HepG2 (cell line): ENCODE results near the gene EMC9. TPM values are rescaled to one million over a fixed set of nuclear protein-coding genes. Genes with fewer than 3 reads are reported as not detected.

Experiments
- ARHGAP35 ChIP-seq: sonication (generic); formaldehyde crosslinking; IDR thresholded peaks from 2 replicates; pipeline ENCODE4 v1.9.0; 2022; ENCODE audit warnings: mild to moderate bottlenecking, inconsistent platforms, moderate library complexity, missing genetic modification reagents, borderline replicate concordance
- NFATC3 ChIP-seq: sonication (generic); formaldehyde crosslinking; IDR thresholded peaks from 2 replicates; pipeline ENCODE4 v1.5.1; 2020; ENCODE audit warnings: mild to moderate bottlenecking, missing genetic modification reagents
- NPAS2 ChIP-seq: sonication (generic); formaldehyde crosslinking; IDR thresholded peaks from 2 replicates; pipeline ENCODE4 v1.8.0; 2022; ENCODE audit warnings: mild to moderate bottlenecking, missing genetic modification reagents, borderline replicate concordance
- POLR2G ChIP-seq: fragments of 200-400 bp; formaldehyde crosslinking; IDR thresholded peaks from 2 replicates; pipeline ENCODE4 v1.6.1; 2018; ENCODE audit warnings: mild to moderate bottlenecking, low read depth, low read length, moderate library complexity
- SRSF9 ChIP-seq: fragments of 200-400 bp; formaldehyde crosslinking; IDR thresholded peaks from 2 replicates; pipeline ENCODE4 v1.6.1; 2018; ENCODE audit warnings: borderline replicate concordance, mild to moderate bottlenecking, low read depth, low read length; ENCODE audit not compliant: insufficient read depth, poor library complexity, severe bottlenecking
- TCF12 ChIP-seq, 2 experiments: fragments of 450-650 bp in 1 of 2; sonication (generic) in 1 of 2; formaldehyde crosslinking in 1 of 2; IDR thresholded peaks; 2 replicates each; pipeline versions ENCODE4 v1.6.1 to v1.8.0; 2017 to 2022; ENCODE audit warnings: antibody characterized with exemption in 1 of 2, mild to moderate bottlenecking in 1 of 2, missing genetic modification reagents in 1 of 2, moderate library complexity in 1 of 2
- ZC3H4 ChIP-seq: sonication (generic); formaldehyde crosslinking; IDR thresholded peaks from 2 replicates; pipeline ENCODE4 v1.4.0; 2020; ENCODE audit warnings: missing genetic modification reagents, borderline replicate concordance
- ZMAT3 ChIP-seq: sonication (generic); formaldehyde crosslinking; conservative IDR thresholded peaks from 2 replicates; pipeline ENCODE4 v1.7.0; 2021; ENCODE audit warnings: missing genetic modification reagents
- ZNF138 ChIP-seq: sonication (generic); formaldehyde crosslinking; IDR thresholded peaks from 2 replicates; pipeline ENCODE4 v1.5.0; 2020; ENCODE audit warnings: mild to moderate bottlenecking, low read depth, missing genetic modification reagents
- ZNF33B ChIP-seq: sonication (generic); formaldehyde crosslinking; IDR thresholded peaks from 2 replicates; pipeline ENCODE4 v1.5.1; 2020; ENCODE audit warnings: mild to moderate bottlenecking, missing genetic modification reagents
- ZNF562 ChIP-seq: sonication (generic); formaldehyde crosslinking; IDR thresholded peaks from 2 replicates; pipeline ENCODE4 v1.8.0; 2022; ENCODE audit warnings: missing genetic modification reagents, borderline replicate concordance
- ZNF569 ChIP-seq: sonication (generic); formaldehyde crosslinking; IDR thresholded peaks from 2 replicates; pipeline ENCODE4 v1.5.0; 2020; ENCODE audit warnings: mild to moderate bottlenecking, missing genetic modification reagents, moderate library complexity, borderline replicate concordance
- ZNF713 ChIP-seq: sonication (generic); formaldehyde crosslinking; IDR thresholded peaks from 2 replicates; pipeline ENCODE4 v1.4.0; 2020; ENCODE audit warnings: mild to moderate bottlenecking, missing genetic modification reagents
- ZNF75D ChIP-seq: sonication (generic); formaldehyde crosslinking; IDR thresholded peaks from 2 replicates; pipeline ENCODE4 v1.8.1; 2023; ENCODE audit warnings: missing genetic modification reagents, mild to moderate bottlenecking, borderline replicate concordance
- polyA plus RNA-seq, 8 experiments: library from polyadenylated mRNA; depleted of rRNA in 3 of 8; stranded (reverse) in 7 of 8; unstranded in 1 of 8; fragments of >200 nt; fragmentation: Illumina TruSeq in 4 of 8; extraction: Trizol in 4 of 8; gene quantifications; 2 replicates each; pipeline versions ENCODE4 v1.2.1 to v1.2.3, GENCODE V29; 2011 to 2016; ENCODE audit warnings: low read depth in 4 of 8, missing spikeins in 1 of 8, mixed read lengths in 1 of 8; ENCODE audit not compliant: insufficient read depth in 1 of 8
- total RNA-seq, 5 experiments: library from RNA; depleted of rRNA; stranded (reverse); fragments of >200 nt; fragmentation: Illumina TruSeq; extraction: Trizol; gene quantifications; 2 replicates each; pipeline ENCODE4 v1.2.3, GENCODE V29; 2016; ENCODE audit warnings: low read depth in 1 of 5
- TF ChIP-seq, protein P1 (sequence below): sonication (generic); formaldehyde crosslinking; IDR thresholded peaks from 2 replicates; pipeline ENCODE4 v1.4.0; 2020; ENCODE audit warnings: missing genetic modification reagents, mild to moderate bottlenecking, borderline replicate concordance
- TF ChIP-seq, protein P2 (sequence below): sonication (generic); formaldehyde crosslinking; IDR thresholded peaks from 2 replicates; pipeline ENCODE4 v1.5.0; 2020; ENCODE audit warnings: missing genetic modification reagents
- TF ChIP-seq, protein P3 (sequence below): sonication (generic); formaldehyde crosslinking; IDR thresholded peaks from 2 replicates; pipeline ENCODE4 v1.8.1; 2023; ENCODE audit warnings: mild to moderate bottlenecking, missing genetic modification reagents, borderline replicate concordance
- TF ChIP-seq, protein P4 (sequence below): sonication (generic); formaldehyde crosslinking; IDR thresholded peaks from 2 replicates; pipeline ENCODE4 v1.4.0; 2020; ENCODE audit warnings: mild to moderate bottlenecking, missing genetic modification reagents
- TF ChIP-seq, protein P5 (sequence below): sonication (generic); formaldehyde crosslinking; IDR thresholded peaks from 2 replicates; pipeline ENCODE4 v1.8.1; 2023; ENCODE audit warnings: mild to moderate bottlenecking, missing genetic modification reagents

EMC9 gene
- total and polyA plus RNA-seq, 2 of the 13 experiments (the other 11 are each of a cell fraction or from before 2014, with no cell fraction given), result 60.5 to 78.7 TPM

DNA sequence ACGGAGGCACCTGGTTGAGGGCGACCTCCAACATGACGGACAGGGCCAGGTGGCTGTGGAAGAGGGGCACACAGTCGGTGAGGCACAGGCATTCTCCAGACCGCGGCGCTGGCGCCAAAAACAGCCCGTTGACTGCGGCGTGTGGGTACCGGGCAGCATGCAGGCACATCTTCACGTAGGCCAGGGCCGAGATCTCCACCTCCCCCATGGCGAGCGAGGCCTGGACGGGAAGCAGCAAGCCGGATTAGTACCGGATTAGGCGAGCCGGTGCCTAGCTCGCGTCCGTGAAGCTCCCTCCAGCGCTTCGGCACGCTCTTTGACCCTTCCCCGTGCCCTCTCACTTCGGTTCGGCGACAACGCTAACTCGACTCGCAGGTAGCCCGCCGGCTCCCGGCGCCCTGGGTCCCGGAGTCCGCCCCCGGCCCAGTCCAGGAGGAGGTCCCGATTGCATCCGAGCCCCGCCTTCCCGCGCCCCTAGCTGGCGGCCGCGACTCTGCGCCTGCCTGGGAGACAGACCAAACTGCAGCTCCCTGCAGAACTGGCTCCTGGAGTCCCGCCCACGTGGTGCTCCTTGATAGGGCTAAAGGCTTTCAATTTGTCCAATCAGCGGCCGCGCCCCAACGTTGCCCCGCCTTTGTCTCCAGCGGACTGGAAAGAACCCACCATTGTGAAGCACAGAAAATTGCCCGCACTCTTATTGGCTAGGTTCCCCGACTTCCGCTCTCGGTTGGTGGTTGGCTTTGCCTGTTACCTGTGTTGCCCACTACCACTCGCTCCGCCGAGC is at the start of gene EMC9 (continued):
- TF ChIP-seq ZNF75D (no peak), TCF12 (IDR thresholded peaks at IDR 0.05) (no peak), TCF12 (CRISPR knock-in tag; IDR thresholded peaks at IDR 0.05) (peak; percentile 78), ZC3H4 (CRISPR knock-in tag) (no peak; the same call in none of the 2 replicates), NFATC3 (CRISPR knock-in tag) (no peak; the same call in 1 of the 2 replicates), ZNF33B (peak; percentile 66; the same call in 1 of the 2 replicates), ARHGAP35 (CRISPR knock-in tag) (no peak; the same call in 1 of the 2 replicates), ZMAT3 (CRISPR knock-in tag) (peak; percentile 99), ZNF562 (no peak), SRSF9 (no peak), NPAS2 (no peak), POLR2G (peak; percentile 96), ZNF713 (CRISPR knock-in tag) (peak; percentile 100), ZNF138 (CRISPR knock-in tag) (peak; percentile 97), ZNF569 (CRISPR knock-in tag) (peak; percentile 96; the same call in 1 of the 2 replicates)
- TF ChIP-seq, protein P1, sequence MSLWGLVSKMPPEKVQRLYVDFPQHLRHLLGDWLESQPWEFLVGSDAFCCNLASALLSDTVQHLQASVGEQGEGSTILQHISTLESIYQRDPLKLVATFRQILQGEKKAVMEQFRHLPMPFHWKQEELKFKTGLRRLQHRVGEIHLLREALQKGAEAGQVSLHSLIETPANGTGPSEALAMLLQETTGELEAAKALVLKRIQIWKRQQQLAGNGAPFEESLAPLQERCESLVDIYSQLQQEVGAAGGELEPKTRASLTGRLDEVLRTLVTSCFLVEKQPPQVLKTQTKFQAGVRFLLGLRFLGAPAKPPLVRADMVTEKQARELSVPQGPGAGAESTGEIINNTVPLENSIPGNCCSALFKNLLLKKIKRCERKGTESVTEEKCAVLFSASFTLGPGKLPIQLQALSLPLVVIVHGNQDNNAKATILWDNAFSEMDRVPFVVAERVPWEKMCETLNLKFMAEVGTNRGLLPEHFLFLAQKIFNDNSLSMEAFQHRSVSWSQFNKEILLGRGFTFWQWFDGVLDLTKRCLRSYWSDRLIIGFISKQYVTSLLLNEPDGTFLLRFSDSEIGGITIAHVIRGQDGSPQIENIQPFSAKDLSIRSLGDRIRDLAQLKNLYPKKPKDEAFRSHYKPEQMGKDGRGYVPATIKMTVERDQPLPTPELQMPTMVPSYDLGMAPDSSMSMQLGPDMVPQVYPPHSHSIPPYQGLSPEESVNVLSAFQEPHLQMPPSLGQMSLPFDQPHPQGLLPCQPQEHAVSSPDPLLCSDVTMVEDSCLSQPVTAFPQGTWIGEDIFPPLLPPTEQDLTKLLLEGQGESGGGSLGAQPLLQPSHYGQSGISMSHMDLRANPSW (CRISPR knock-in tag), result peak; percentile 92
- TF ChIP-seq, protein P2, sequence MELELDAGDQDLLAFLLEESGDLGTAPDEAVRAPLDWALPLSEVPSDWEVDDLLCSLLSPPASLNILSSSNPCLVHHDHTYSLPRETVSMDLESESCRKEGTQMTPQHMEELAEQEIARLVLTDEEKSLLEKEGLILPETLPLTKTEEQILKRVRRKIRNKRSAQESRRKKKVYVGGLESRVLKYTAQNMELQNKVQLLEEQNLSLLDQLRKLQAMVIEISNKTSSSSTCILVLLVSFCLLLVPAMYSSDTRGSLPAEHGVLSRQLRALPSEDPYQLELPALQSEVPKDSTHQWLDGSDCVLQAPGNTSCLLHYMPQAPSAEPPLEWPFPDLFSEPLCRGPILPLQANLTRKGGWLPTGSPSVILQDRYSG (CRISPR knock-in tag), result 0 out of 2 replicates have a peak, but pooled peaks have one; percentile 41
- TF ChIP-seq, protein P3, sequence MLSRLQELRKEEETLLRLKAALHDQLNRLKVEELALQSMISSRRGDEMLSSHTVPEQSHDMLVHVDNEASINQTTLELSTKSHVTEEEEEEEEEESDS (CRISPR knock-in tag), result no peak; the same call in 1 of the 2 replicates
- TF ChIP-seq, protein P4, sequence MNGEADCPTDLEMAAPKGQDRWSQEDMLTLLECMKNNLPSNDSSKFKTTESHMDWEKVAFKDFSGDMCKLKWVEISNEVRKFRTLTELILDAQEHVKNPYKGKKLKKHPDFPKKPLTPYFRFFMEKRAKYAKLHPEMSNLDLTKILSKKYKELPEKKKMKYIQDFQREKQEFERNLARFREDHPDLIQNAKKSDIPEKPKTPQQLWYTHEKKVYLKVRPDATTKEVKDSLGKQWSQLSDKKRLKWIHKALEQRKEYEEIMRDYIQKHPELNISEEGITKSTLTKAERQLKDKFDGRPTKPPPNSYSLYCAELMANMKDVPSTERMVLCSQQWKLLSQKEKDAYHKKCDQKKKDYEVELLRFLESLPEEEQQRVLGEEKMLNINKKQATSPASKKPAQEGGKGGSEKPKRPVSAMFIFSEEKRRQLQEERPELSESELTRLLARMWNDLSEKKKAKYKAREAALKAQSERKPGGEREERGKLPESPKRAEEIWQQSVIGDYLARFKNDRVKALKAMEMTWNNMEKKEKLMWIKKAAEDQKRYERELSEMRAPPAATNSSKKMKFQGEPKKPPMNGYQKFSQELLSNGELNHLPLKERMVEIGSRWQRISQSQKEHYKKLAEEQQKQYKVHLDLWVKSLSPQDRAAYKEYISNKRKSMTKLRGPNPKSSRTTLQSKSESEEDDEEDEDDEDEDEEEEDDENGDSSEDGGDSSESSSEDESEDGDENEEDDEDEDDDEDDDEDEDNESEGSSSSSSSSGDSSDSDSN, result peak; percentile 100
- TF ChIP-seq, protein P5, sequence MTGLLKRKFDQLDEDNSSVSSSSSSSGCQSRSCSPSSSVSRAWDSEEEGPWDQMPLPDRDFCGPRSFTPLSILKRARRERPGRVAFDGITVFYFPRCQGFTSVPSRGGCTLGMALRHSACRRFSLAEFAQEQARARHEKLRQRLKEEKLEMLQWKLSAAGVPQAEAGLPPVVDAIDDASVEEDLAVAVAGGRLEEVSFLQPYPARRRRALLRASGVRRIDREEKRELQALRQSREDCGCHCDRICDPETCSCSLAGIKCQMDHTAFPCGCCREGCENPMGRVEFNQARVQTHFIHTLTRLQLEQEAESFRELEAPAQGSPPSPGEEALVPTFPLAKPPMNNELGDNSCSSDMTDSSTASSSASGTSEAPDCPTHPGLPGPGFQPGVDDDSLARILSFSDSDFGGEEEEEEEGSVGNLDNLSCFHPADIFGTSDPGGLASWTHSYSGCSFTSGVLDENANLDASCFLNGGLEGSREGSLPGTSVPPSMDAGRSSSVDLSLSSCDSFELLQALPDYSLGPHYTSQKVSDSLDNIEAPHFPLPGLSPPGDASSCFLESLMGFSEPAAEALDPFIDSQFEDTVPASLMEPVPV (CRISPR knock-in tag), result peak; percentile 97
